ENCODE data around the gene LRBA. TPM values are rescaled to one million over a fixed set of nuclear protein-coding genes. Genes with fewer than 3 reads are reported as not detected.

The LRBA gene
- polyA plus RNA-seq, 2 of the 4 experiments (the other 2 are of a cell fraction) = 10.7 to 25.1 TPM

DNA sequence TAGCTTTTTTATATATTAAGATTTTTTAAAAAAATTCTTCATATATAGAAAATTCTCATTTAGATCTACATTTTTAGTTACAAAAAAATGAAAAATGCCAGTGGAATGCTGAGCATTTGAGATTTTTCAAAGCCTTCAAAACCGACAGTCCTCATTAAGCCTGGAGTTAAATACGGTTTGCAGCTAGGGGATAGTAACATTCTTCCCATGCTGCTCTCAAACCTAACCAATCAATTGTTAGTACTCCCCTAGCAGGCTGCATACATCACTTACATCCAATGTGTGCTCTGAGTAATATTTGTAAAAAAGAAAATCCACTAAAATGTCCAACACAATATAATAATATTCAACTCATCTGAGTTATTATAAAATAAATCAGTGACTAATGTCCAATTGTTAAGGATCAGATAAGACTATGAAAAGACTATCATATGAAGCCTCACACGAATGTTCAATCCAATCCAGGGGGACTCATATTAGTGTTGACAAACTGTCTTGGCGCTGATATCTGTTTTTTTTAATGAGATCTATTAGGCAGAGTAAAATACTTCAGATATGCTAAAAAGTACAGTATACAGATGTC lies 660.8 kb downstream of the LRBA start:
- TF ChIP-seq SMC3 (IDR thresholded peaks at IDR 0.05) = no peak
- TF ChIP-seq ZNF302 (CRISPR knock-in tag; IDR thresholded peaks at IDR 0.05) = no peak
- TF ChIP-seq FOSB (CRISPR knock-in tag; IDR thresholded peaks at IDR 0.05) = no peak
- TF ChIP-seq CBX2 (IDR thresholded peaks at IDR 0.05; ENCODE audit: borderline replicate concordance, low read depth) = no peak
- TF ChIP-seq ZFP36 (IDR thresholded peaks at IDR 0.05; ENCODE audit: borderline replicate concordance, partially characterized antibody) = no peak
- no peak for TF ChIP-seq RNF2 (IDR thresholded peaks at IDR 0.05; ENCODE audit: borderline replicate concordance, low read depth)
- no peak for TF ChIP-seq MYC (IDR thresholded peaks at IDR 0.05; ENCODE audit: borderline replicate concordance, low read length)
- no peak for TF ChIP-seq CBX8 (IDR thresholded peaks at IDR 0.05)
- no peak for TF ChIP-seq CHD2 (IDR thresholded peaks at IDR 0.05; ENCODE audit: low read length, partially characterized antibody)
- TF ChIP-seq NR3C1 (IDR thresholded peaks at IDR 0.05) = no peak
- no peak for TF ChIP-seq TFCP2L1 (CRISPR knock-in tag; IDR thresholded peaks at IDR 0.05)
- no peak for TF ChIP-seq HEYL (CRISPR knock-in tag; IDR thresholded peaks at IDR 0.05)
- TF ChIP-seq NPAS2 (CRISPR knock-in tag; IDR thresholded peaks at IDR 0.05; ENCODE audit: borderline replicate concordance) = no peak
- no peak for TF ChIP-seq PHF8 (IDR thresholded peaks at IDR 0.05; ENCODE audit: borderline replicate concordance, low read depth)
- no peak for TF ChIP-seq MAX (IDR thresholded peaks at IDR 0.05)
- H3K9me3 ChIP-seq = no peaks in the 10 kb centered on the region

GRCh38 chr4:150348079-150348478 lies 667.0 kb downstream of the LRBA start:
- Histone ChIP-seq H3K4me3 (no peak overlapping the region), H3K4me2 (no peak overlapping the region), H3K27ac (no peak overlapping the region), H3K4me1 (0 out of 3 replicates have a peak, but pooled peaks cover 4% of the 10 kb centered on the region), H3K9me3 (no peaks in the 10 kb centered on the region)
- no peak for ATAC-seq
- no peak for FAIRE-seq
- CTCF ChIA-PET = no interaction called here
- no peak for DNase-seq (ENCODE audit: low read depth in 1 of 2, low spot score in 1 of 2)
- POLR2A ChIA-PET = no interaction called here
- WGBS (ENCODE audit: missing lambda C conversion rate) = 95% methylated on average over 2 of the region's 2 CpGs
- no peak for TF ChIP-seq ZC3H11A (IDR thresholded peaks at IDR 0.05)
- peak; percentile 24 to 53; a peak in 2 of 4 replicates for TF ChIP-seq CEBPB (IDR thresholded peaks at IDR 0.05)
- no peak for TF ChIP-seq CBX2 (IDR thresholded peaks at IDR 0.05; ENCODE audit: borderline replicate concordance, low read depth)
- TF ChIP-seq, protein P1, sequence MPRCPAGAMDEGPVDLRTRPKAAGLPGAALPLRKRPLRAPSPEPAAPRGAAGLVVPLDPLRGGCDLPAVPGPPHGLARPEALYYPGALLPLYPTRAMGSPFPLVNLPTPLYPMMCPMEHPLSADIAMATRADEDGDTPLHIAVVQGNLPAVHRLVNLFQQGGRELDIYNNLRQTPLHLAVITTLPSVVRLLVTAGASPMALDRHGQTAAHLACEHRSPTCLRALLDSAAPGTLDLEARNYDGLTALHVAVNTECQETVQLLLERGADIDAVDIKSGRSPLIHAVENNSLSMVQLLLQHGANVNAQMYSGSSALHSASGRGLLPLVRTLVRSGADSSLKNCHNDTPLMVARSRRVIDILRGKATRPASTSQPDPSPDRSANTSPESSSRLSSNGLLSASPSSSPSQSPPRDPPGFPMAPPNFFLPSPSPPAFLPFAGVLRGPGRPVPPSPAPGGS (IDR thresholded peaks at IDR 0.05) = no peak

More for the DNA sequence above, 660.8 kb downstream of the LRBA start:
- 76% methylated on average over 4 of the region's 4 CpGs for WGBS (ENCODE audit: missing lambda C conversion rate)
- ATAC-seq (no peak), DNase-seq (ENCODE audit: low read depth in 1 of 2, low spot score in 1 of 2) (no peak), FAIRE-seq (no peak)
- H3K4me1 ChIP-seq = peaks cover 10% of the 10 kb centered on the region; the same call in 1 of the 3 replicates
- CTCF ChIA-PET = no interaction called here
- H3K4me3 ChIP-seq = no peak overlapping the region
- POLR2A ChIA-PET = no interaction called here
- no peak overlapping the region for H3K4me2 ChIP-seq
- H3K27ac ChIP-seq = no peak overlapping the region

GRCh38 chr4:150345207-150345744 lies 669.8 kb downstream of the LRBA start:
- H3K4me2 ChIP-seq = no peak overlapping the region
- POLR2A ChIA-PET = no interaction called here
- ATAC-seq (no peak), FAIRE-seq (no peak), DNase-seq (ENCODE audit: low read depth in 1 of 2, low spot score in 1 of 2) (no peak)
- no peaks in the 10 kb centered on the region for H3K9me3 ChIP-seq
- H3K4me3 ChIP-seq = no peak overlapping the region
- 0 out of 3 replicates have a peak, but pooled peaks cover 4% of the 10 kb centered on the region for H3K4me1 ChIP-seq
- CTCF ChIA-PET = no interaction called here
- TF ChIP-seq HOXB13 (CRISPR knock-in tag; IDR thresholded peaks at IDR 0.05; ENCODE audit: low read depth) = no peak
- no peak for TF ChIP-seq CBX2 (IDR thresholded peaks at IDR 0.05; ENCODE audit: borderline replicate concordance, low read depth)
- TF ChIP-seq BHLHE40 (IDR thresholded peaks at IDR 0.05; ENCODE audit: low read depth, low read length) = no peak
- TF ChIP-seq FOSB (CRISPR knock-in tag; IDR thresholded peaks at IDR 0.05) = no peak
- WGBS (ENCODE audit: missing lambda C conversion rate) = 88% methylated on average over 3 of the region's 3 CpGs
- no peak overlapping the region for H3K27ac ChIP-seq

Measured in A549 (cell line).